SK-N-SH (cell line): Measurements from ENCODE around the gene DNAJC16. TPM values are rescaled to one million over a fixed set of nuclear protein-coding genes. Genes with fewer than 3 reads are reported as not detected.

ENCODE experiments used
- CTCF ChIA-PET: fragments of 300-600, 350-600 bp; formaldehyde crosslinking; extraction: SDS; loops from one replicate; lab custom pipeline; 2021; lab: Yijun Ruan, JAX
- POLR2A ChIA-PET: fragments of 350-600 bp; sonication (Branson Sonifier 250); formaldehyde crosslinking; extraction: SDS; loops from one replicate; lab custom pipeline; 2020; ENCODE audit warnings: antibody characterized with exemption, inconsistent platforms; lab: Yijun Ruan, JAX
- DNase-seq: peaks from one replicate; pipeline ENCODE4 v3.0.0; 2012
- H2AFZ ChIP-seq: fragments of 200-600 bp; sonication (generic); 2 replicates; pipeline ENCODE4 v1.8.1; 2016; ENCODE audit warnings: antibody characterized with exemption, mild to moderate bottlenecking, low read depth
- H3F3A ChIP-seq: fragments of 200-600 bp; sonication (generic); replicated peaks from 2 replicates; pipeline ENCODE3; 2016; ENCODE audit warnings: antibody characterized with exemption, mild to moderate bottlenecking; ENCODE audit not compliant: insufficient read depth
- H3K27ac ChIP-seq, 2 experiments: fragments of 200-500 bp in 1 of 2; fragments of 200-600 bp in 1 of 2; sonication (Bioruptor generic) in 1 of 2; sonication (generic), shearing (Covaris generic) in 1 of 2; 2 replicates each; pipeline versions ENCODE4 v1.5.1 to v1.6.1; 2014 to 2016; ENCODE audit warnings: low read depth in 2 of 2, inconsistent platforms in 1 of 2, low read length in 1 of 2, mild to moderate bottlenecking in 1 of 2, mixed read lengths in 1 of 2
- H3K27me3 ChIP-seq: fragments of 200-600 bp; sonication (generic), shearing (Covaris generic); 2 replicates; pipeline ENCODE4 v1.6.1; 2016; ENCODE audit warnings: mixed run types; ENCODE audit not compliant: insufficient read depth
- H3K36me3 ChIP-seq, 2 experiments: fragments of 200-500 bp in 1 of 2; fragments of 200-600 bp in 1 of 2; sonication (Bioruptor generic) in 1 of 2; sonication (generic) in 1 of 2; replicated peaks in 1 of 2; 2 replicates each; pipeline versions ENCODE3 to v1.5.1; 2014 to 2016; ENCODE audit warnings: low read length in 1 of 2, mild to moderate bottlenecking in 1 of 2; ENCODE audit not compliant: insufficient read depth in 2 of 2, control insufficient read depth in 1 of 2
- H3K4me1 ChIP-seq, 2 experiments: fragments of 200-500 bp in 1 of 2; fragments of 200-600 bp in 1 of 2; sonication (Bioruptor generic) in 1 of 2; sonication (generic), shearing (Covaris generic) in 1 of 2; 2 replicates each; pipeline versions ENCODE4 v1.5.1 to v1.6.1; 2014 to 2016; ENCODE audit warnings: low read depth in 1 of 2, low read length in 1 of 2, mixed run types in 1 of 2; ENCODE audit not compliant: insufficient read depth in 2 of 2, control insufficient read depth in 1 of 2
- H3K4me2 ChIP-seq: fragments of 200-600 bp; sonication (generic), shearing (Covaris generic); 2 replicates; pipeline ENCODE4 v1.6.1; 2017; ENCODE audit warnings: mixed run types
- H3K4me3 ChIP-seq, 2 experiments: fragments of 200-500 bp in 1 of 2; fragments of 200-600 bp in 1 of 2; sonication (Bioruptor generic) in 1 of 2; sonication (generic), shearing (Covaris generic) in 1 of 2; 2 replicates each; pipeline versions ENCODE4 v1.5.1 to v1.8.1; 2014 to 2016; ENCODE audit warnings: low read depth in 2 of 2, inconsistent platforms in 1 of 2, low read length in 1 of 2, mild to moderate bottlenecking in 1 of 2, mixed read lengths in 1 of 2, moderate library complexity in 1 of 2
- H3K79me2 ChIP-seq: fragments of 200-600 bp; sonication (generic); 2 replicates; pipeline ENCODE4 v1.8.1; 2017; ENCODE audit warnings: mild to moderate bottlenecking; ENCODE audit not compliant: insufficient read depth
- H3K9ac ChIP-seq: fragments of 200-600 bp; sonication (generic); 2 replicates; pipeline ENCODE4 v1.6.1; 2017; ENCODE audit warnings: mixed run types
- H3K9me2 ChIP-seq: fragments of 200-600 bp; sonication (generic); 2 replicates; pipeline ENCODE4 v1.6.1; 2017; ENCODE audit warnings: mixed run types
- H3K9me3 ChIP-seq: fragments of 200-600 bp; sonication (generic); 2 replicates; pipeline ENCODE4 v1.6.1; 2017; ENCODE audit warnings: mixed run types, mild to moderate bottlenecking, moderate library complexity
- H4K20me1 ChIP-seq: fragments of 200-600 bp; sonication (generic); 2 replicates; pipeline ENCODE4 v1.6.1; 2017; ENCODE audit warnings: mild to moderate bottlenecking, mixed run types; ENCODE audit not compliant: insufficient read depth
- CHD2 ChIP-seq: fragments of 150-350 bp; IDR thresholded peaks from 2 replicates; pipeline ENCODE4 v1.6.1; 2018; ENCODE audit warnings: low read length; ENCODE audit not compliant: partially characterized antibody
- CTCF ChIP-seq: fragments of 200-600 bp; sonication (generic); IDR thresholded peaks from 2 replicates; pipeline ENCODE4 v1.6.1; 2017; ENCODE audit warnings: antibody characterized with exemption, mild to moderate bottlenecking, moderate library complexity
- ELF1 ChIP-seq: IDR thresholded peaks from 2 replicates; pipeline ENCODE4 v1.4.0; 2012
- GATA2 ChIP-seq: sonication (generic); formaldehyde crosslinking; IDR thresholded peaks from 2 replicates; pipeline ENCODE4 v1.5.0; 2020; ENCODE audit warnings: mild to moderate bottlenecking, missing genetic modification reagents
- JUND ChIP-seq: IDR thresholded peaks from 2 replicates; pipeline ENCODE4 v1.4.0; 2012
- MEF2A ChIP-seq: IDR thresholded peaks from 2 replicates; pipeline ENCODE4 v1.4.0; 2012; ENCODE audit warnings: low read depth, borderline replicate concordance
- MXI1 ChIP-seq: IDR thresholded peaks from 2 replicates; pipeline ENCODE4 v1.6.1; 2012; ENCODE audit warnings: mild to moderate bottlenecking, low read depth, low read length, improper control_type of control experiment
- NFIC ChIP-seq: IDR thresholded peaks from 2 replicates; pipeline ENCODE4 v1.4.0; 2012; ENCODE audit warnings: borderline replicate concordance
- NRF1 ChIP-seq: IDR thresholded peaks from 2 replicates; pipeline ENCODE4 v1.6.1; 2012; ENCODE audit warnings: low read depth, mild to moderate bottlenecking, low read length
- RCOR1 ChIP-seq: fragments of 150-350 bp; IDR thresholded peaks from 2 replicates; pipeline ENCODE4 v1.6.1; 2017; ENCODE audit warnings: antibody characterized with exemption, low read length
- REST ChIP-seq: IDR thresholded peaks from 2 replicates; pipeline ENCODE4 v1.6.1; 2012; ENCODE audit warnings: mild to moderate bottlenecking, low read depth, low read length, moderate library complexity
- RFX5 ChIP-seq: IDR thresholded peaks from 2 replicates; pipeline ENCODE4 v1.6.1; 2012; ENCODE audit warnings: mild to moderate bottlenecking, improper control_type of control experiment, low read length
- SIN3A ChIP-seq: IDR thresholded peaks from 2 replicates; pipeline ENCODE4 v1.6.1; 2012; ENCODE audit warnings: low read depth, mild to moderate bottlenecking, low read length, moderate library complexity, borderline replicate concordance
- TEAD4 ChIP-seq: IDR thresholded peaks from 2 replicates; pipeline ENCODE4 v1.4.0; 2012; ENCODE audit warnings: mild to moderate bottlenecking, borderline replicate concordance; ENCODE audit not compliant: insufficient read depth
- USF2 ChIP-seq: fragments of 150-350 bp; IDR thresholded peaks from 2 replicates; pipeline ENCODE4 v1.6.1; 2017; ENCODE audit warnings: antibody characterized with exemption, low read length, low read depth, borderline replicate concordance
- YY1 ChIP-seq: IDR thresholded peaks from 2 replicates; pipeline ENCODE4 v1.4.0; 2012; ENCODE audit warnings: low read depth, mild to moderate bottlenecking
- WGBS: methylation state at CpG from one replicate; pipeline ENCODE4 v1.1.6; 2017; ENCODE audit warnings: low lambda C conversion rate; 5-methylcytosine and 5-hydroxymethylcytosine counted together
- polyA plus RNA-seq, 3 experiments: library from polyadenylated mRNA; depleted of rRNA; stranded (reverse); fragments of >200 nt; gene quantifications; 2 replicates each; pipeline ENCODE4 v1.2.3, GENCODE V29; 2012

DNAJC16 gene
- polyA plus RNA-seq, 1 of the 3 experiments (the other 2 are of a cell fraction) = 8.4 TPM

GRCh38 chr1:15550573-15550972, 23.9 kb downstream of the DNAJC16 start:
- no peak overlapping the region for H2AFZ ChIP-seq
- TF ChIP-seq RFX5 = no peak
- no peak for TF ChIP-seq MXI1
- no peak for TF ChIP-seq CHD2
- no peak for TF ChIP-seq RCOR1
- TF ChIP-seq NFIC = no peak
- no peak for TF ChIP-seq CTCF
- no peak for TF ChIP-seq USF2
- no peak for TF ChIP-seq MEF2A
- no peak for TF ChIP-seq JUND
- TF ChIP-seq ELF1 = no peak
- no peak for TF ChIP-seq TEAD4
- no peak for TF ChIP-seq REST
- no peak for TF ChIP-seq SIN3A
- TF ChIP-seq YY1 = no peak
- no peak for TF ChIP-seq GATA2
- TF ChIP-seq NRF1 = no peak
- H3K9ac ChIP-seq = no peak overlapping the region
- no peaks in the 10 kb centered on the region; the same call in 1 of the 2 replicates for H3K79me2 ChIP-seq
- peaks cover 36 to 39% of the 10 kb centered on the region in 2 experiments for H3K36me3 ChIP-seq
- no peaks in the 10 kb centered on the region for H3K27me3 ChIP-seq
- 92% methylated on average over 6 of the region's 6 CpGs for WGBS
- H3F3A ChIP-seq = peaks cover 12% of the 10 kb centered on the region
- no peaks in the 10 kb centered on the region for H4K20me1 ChIP-seq
- POLR2A ChIA-PET = no interaction called here
- CTCF ChIA-PET = no interaction called here
- H3K4me2 ChIP-seq = no peak overlapping the region
- DNase-seq = no peak
- H3K27ac ChIP-seq = no peak overlapping the region
- no peak overlapping the region for H3K4me3 ChIP-seq
- no peaks in the 10 kb centered on the region for H3K4me1 ChIP-seq
- H3K9me3 ChIP-seq = no peaks in the 10 kb centered on the region
- no peaks in the 10 kb centered on the region for H3K9me2 ChIP-seq
